Ascending aorta (tissue), 2 donors: ENCODE data around the gene PANK3. TPM values are rescaled to one million over a fixed set of nuclear protein-coding genes. Genes with fewer than 3 reads are reported as not detected.

Experiments used
- DNase-seq, 2 donors: peaks; one replicate each; pipeline ENCODE4 v3.0.0-alpha.2; 2019; ENCODE audit warnings: low spot score in 2 of 2
- H3K27ac ChIP-seq, 2 donors: fragments of 200-600 bp; sonication (generic); one replicate each; pipeline ENCODE4 v1.5.1; 2016 to 2017; ENCODE audit warnings: mild to moderate bottlenecking in 1 of 2
- H3K27me3 ChIP-seq: fragments of 200-600 bp; sonication (generic); one replicate; pipeline ENCODE4 v1.5.1; 2017
- H3K36me3 ChIP-seq, 2 donors: fragments of 200-600 bp; sonication (generic); one replicate each; pipeline ENCODE4 v1.5.1; 2016
- H3K4me1 ChIP-seq, 2 donors: fragments of 200-600 bp; sonication (generic); one replicate each; pipeline ENCODE4 v1.5.1; 2016 to 2017; ENCODE audit warnings: mild to moderate bottlenecking in 1 of 2
- H3K4me3 ChIP-seq, 2 donors: fragments of 200-600 bp; sonication (generic); one replicate each; pipeline ENCODE4 v1.5.1; 2016 to 2017; ENCODE audit warnings: mild to moderate bottlenecking in 1 of 2
- H3K9me3 ChIP-seq, 2 donors: fragments of 200-600 bp; sonication (generic); one replicate each; pipeline ENCODE4 v1.5.1; 2016
- CTCF ChIP-seq, 3 experiments: fragments of 200-600 bp in 2 of 3; fragments of 450-650 bp in 1 of 3; sonication (generic) in 2 of 3; IDR thresholded peaks; one replicate each; pipeline ENCODE4 v1.5.1; 2016 to 2019; ENCODE audit warnings: antibody characterized with exemption in 3 of 3, mild to moderate bottlenecking in 1 of 3, moderate library complexity in 1 of 3
- intact Hi-C: fragments of 100-400 bp; cut with DNase I; formaldehyde crosslinking; loops from one replicate; pipeline ENCODE4 v1.15.1; 2023
- total RNA-seq: library from RNA; depleted of rRNA; stranded (reverse); fragments of >200 nt; gene quantifications from one replicate; pipeline ENCODE4 v1.1.0, GENCODE V29; 2016

PANK3 gene
- total RNA-seq, 1 donor from 2014 or later: 20.9 TPM

DNA sequence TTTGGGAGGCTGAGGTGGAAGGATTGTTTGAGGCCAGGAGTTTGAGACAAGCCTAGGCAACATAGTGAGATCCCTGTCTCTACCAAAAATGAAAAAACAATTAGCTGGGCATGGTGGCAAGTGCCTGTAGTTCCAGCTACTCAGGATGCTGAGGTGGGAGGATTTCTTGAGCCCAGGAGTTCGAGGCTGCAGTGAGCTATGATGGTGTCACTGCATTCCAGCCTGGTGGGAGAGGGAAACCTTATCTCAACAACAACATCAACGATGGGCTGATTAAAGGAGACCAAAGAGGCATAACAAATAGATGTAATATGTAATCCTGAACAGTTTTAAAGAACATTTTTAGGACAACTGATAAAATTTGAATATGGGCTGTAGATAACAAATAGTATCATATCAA, 34.2 kb upstream of the PANK3 start:
- Histone ChIP-seq H3K4me3 (no peak overlapping the region), H3K36me3 (no peaks in the 10 kb centered on the region), H3K27ac (no peak overlapping the region), H3K9me3 (no peaks in the 10 kb centered on the region), H3K4me1 (no peaks in the 10 kb centered on the region), H3K27me3 (no peaks in the 10 kb centered on the region)
- TF ChIP-seq CTCF (IDR thresholded peaks at IDR 0.05): no peak
- intact Hi-C loops: no loop called here
- no peak for DNase-seq

DNA sequence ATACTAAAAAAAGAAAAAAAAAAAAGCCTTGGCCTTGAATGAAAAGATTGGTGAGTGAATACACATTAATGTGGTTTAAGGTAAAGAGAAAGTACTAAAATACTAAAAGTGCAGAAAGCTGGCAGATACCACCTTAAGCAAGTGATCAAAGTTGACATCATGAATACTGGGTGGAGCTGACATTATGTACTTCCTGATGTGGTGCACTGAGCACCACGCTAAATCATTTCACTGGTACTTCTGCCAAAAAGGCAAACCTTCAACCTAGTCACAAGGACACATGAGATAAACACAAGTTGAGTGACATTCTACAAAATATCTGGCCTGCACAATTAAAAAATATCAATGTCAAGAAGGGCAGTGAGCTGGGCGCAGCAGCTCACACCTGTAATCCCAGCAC, 33.8 kb upstream of the PANK3 start:
- Histone ChIP-seq H3K4me1 (no peaks in the 10 kb centered on the region), H3K27ac (no peak overlapping the region), H3K27me3 (no peaks in the 10 kb centered on the region), H3K36me3 (no peaks in the 10 kb centered on the region), H3K9me3 (no peaks in the 10 kb centered on the region), H3K4me3 (no peak overlapping the region)
- no peak for TF ChIP-seq CTCF (IDR thresholded peaks at IDR 0.05)
- intact Hi-C loops: no loop called here
- DNase-seq: no peak

DNA sequence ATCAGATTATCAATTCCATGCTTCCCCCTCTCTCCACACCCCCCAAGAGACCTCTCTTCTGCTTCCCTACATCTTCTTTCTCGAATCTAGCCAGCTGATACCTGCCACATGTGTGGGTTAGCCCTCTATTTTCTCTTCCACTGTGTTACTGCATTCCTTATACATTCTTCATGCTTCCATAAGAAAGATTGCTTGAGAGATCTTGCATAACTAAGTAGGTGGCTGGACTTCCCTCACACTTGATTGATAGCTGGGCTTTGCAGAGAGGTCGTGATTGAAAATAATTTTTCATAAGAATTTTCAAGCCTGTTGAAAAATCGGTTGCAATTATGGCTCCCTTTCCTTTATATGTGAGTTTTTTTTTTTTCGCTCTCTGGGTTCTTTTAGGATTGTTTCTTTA, 33.0 kb upstream of the PANK3 start:
- no peak for DNase-seq
- H3K4me1 ChIP-seq: no peaks in the 10 kb centered on the region
- intact Hi-C loops: no loop called here
- no peak overlapping the region for H3K4me3 ChIP-seq
- TF ChIP-seq CTCF (IDR thresholded peaks at IDR 0.05): no peak
- H3K36me3 ChIP-seq: no peaks in the 10 kb centered on the region
- H3K27me3 ChIP-seq: no peaks in the 10 kb centered on the region
- H3K27ac ChIP-seq: no peak overlapping the region
- no peaks in the 10 kb centered on the region for H3K9me3 ChIP-seq

DNA sequence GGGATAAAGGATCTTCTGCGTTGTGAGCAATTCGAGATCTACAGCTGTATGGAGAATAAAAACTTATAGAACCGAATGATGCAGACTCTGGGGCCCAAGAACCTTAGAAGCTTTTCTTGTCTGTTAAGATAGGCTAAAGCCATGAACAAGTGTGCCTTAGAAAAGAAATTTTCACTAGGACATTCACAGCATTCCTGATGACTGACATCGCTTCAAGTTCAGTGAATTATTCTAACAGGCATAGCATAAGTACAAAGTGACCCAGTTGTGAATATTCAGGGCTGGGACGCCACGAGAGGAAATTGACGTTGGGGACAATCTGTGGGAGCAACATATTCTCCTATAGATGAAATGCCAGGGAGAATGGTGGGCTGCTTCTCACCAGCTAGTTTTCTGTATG, 32.0 kb upstream of the PANK3 start:
- H3K9me3 ChIP-seq: no peaks in the 10 kb centered on the region
- H3K27me3 ChIP-seq: no peaks in the 10 kb centered on the region
- H3K4me3 ChIP-seq: no peak overlapping the region
- DNase-seq: no peak
- no peak for TF ChIP-seq CTCF (IDR thresholded peaks at IDR 0.05)
- no peaks in the 10 kb centered on the region for H3K36me3 ChIP-seq
- no peak overlapping the region for H3K27ac ChIP-seq
- no peaks in the 10 kb centered on the region for H3K4me1 ChIP-seq
- intact Hi-C loops: no loop called here

DNA sequence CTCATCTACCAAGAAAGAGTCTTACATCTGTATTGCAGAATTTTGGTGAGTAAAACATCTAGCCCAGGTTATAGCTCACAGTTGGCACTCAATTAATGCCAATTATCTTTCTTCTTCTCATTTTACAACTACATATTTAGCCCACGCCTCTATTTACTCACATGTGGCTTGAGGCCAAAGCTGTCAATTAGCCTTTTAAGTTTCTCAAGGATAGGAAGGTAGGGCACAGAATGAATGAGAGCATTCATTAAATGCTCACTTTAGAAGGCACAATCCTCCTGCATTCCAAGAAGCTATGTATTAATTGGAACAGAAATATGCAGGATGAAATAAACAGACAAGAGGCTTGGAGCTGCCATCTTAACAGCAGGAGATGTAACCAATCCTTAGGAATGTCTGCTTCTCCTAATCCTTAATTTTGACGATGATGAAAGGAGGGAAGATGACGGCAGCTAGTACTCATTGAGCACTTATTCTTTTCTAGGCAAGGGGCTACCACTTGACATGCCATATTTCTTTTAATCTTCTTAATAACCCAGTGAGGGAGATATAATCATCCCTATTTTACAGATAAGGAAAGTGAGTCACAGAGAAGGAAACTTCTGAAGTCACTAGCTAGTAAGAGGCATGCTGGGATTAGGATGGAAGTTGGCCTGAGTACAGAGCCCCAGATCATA, 30.8 kb upstream of the PANK3 start:
- no peak for DNase-seq
- Histone ChIP-seq H3K4me1 (no peaks in the 10 kb centered on the region), H3K27ac (no peak overlapping the region), H3K27me3 (no peaks in the 10 kb centered on the region), H3K4me3 (no peak overlapping the region), H3K36me3 (no peaks in the 10 kb centered on the region), H3K9me3 (no peaks in the 10 kb centered on the region)
- intact Hi-C loops: no loop called here
- TF ChIP-seq CTCF (IDR thresholded peaks at IDR 0.05): no peak

GRCh38 chr5:168608821-168609220, 29.7 kb upstream of the PANK3 start:
- no peak for TF ChIP-seq CTCF (IDR thresholded peaks at IDR 0.05)
- Histone ChIP-seq H3K36me3 (no peaks in the 10 kb centered on the region), H3K4me1 (no peaks in the 10 kb centered on the region), H3K27ac (no peak overlapping the region), H3K27me3 (no peaks in the 10 kb centered on the region), H3K9me3 (no peaks in the 10 kb centered on the region), H3K4me3 (no peak overlapping the region)
- no peak for DNase-seq
- intact Hi-C loops: no loop called here
